ENCODE data around the gene HEBP1.

GRCh38 chr12:12999959-13000615, at the start of gene HEBP1:
- TF ChIP-seq, protein P1, sequence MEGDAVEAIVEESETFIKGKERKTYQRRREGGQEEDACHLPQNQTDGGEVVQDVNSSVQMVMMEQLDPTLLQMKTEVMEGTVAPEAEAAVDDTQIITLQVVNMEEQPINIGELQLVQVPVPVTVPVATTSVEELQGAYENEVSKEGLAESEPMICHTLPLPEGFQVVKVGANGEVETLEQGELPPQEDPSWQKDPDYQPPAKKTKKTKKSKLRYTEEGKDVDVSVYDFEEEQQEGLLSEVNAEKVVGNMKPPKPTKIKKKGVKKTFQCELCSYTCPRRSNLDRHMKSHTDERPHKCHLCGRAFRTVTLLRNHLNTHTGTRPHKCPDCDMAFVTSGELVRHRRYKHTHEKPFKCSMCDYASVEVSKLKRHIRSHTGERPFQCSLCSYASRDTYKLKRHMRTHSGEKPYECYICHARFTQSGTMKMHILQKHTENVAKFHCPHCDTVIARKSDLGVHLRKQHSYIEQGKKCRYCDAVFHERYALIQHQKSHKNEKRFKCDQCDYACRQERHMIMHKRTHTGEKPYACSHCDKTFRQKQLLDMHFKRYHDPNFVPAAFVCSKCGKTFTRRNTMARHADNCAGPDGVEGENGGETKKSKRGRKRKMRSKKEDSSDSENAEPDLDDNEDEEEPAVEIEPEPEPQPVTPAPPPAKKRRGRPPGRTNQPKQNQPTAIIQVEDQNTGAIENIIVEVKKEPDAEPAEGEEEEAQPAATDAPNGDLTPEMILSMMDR (IDR thresholded peaks at IDR 0.05; ENCODE audit: insufficient read depth, low read length), result no peak
- TF ChIP-seq, protein P2, sequence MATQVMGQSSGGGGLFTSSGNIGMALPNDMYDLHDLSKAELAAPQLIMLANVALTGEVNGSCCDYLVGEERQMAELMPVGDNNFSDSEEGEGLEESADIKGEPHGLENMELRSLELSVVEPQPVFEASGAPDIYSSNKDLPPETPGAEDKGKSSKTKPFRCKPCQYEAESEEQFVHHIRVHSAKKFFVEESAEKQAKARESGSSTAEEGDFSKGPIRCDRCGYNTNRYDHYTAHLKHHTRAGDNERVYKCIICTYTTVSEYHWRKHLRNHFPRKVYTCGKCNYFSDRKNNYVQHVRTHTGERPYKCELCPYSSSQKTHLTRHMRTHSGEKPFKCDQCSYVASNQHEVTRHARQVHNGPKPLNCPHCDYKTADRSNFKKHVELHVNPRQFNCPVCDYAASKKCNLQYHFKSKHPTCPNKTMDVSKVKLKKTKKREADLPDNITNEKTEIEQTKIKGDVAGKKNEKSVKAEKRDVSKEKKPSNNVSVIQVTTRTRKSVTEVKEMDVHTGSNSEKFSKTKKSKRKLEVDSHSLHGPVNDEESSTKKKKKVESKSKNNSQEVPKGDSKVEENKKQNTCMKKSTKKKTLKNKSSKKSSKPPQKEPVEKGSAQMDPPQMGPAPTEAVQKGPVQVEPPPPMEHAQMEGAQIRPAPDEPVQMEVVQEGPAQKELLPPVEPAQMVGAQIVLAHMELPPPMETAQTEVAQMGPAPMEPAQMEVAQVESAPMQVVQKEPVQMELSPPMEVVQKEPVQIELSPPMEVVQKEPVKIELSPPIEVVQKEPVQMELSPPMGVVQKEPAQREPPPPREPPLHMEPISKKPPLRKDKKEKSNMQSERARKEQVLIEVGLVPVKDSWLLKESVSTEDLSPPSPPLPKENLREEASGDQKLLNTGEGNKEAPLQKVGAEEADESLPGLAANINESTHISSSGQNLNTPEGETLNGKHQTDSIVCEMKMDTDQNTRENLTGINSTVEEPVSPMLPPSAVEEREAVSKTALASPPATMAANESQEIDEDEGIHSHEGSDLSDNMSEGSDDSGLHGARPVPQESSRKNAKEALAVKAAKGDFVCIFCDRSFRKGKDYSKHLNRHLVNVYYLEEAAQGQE (IDR thresholded peaks at IDR 0.05; ENCODE audit: insufficient replicate concordance, low read depth), result no peak
- peak; percentile 76 for TF ChIP-seq POLR2AphosphoS5 (IDR thresholded peaks at IDR 0.05; ENCODE audit: low read depth)
- TF ChIP-seq SPI1 (IDR thresholded peaks at IDR 0.05; ENCODE audit: borderline replicate concordance, low read depth), result no peak
- no peak for TF ChIP-seq GABPA (IDR thresholded peaks at IDR 0.05; ENCODE audit: low read depth)
